GM20431 (cell line): Measurements from ENCODE around the gene RPGRIP1.
"Not testable (repeated sequence)": the region's sequence is repeated elsewhere in the genome, so short reads cannot be mapped to it uniquely, and the experiment has no call there.

ENCODE experiments used
- in situ Hi-C: fragments of 300-500 bp; cut with MseI, MboI; formaldehyde crosslinking; loops from one replicate; pipeline ENCODE4 v1.15.0; 2020; ENCODE audit warnings: low sequenced_read_pairs; ENCODE audit not compliant: unreplicated experiment

RPGRIP1 gene

DNA sequence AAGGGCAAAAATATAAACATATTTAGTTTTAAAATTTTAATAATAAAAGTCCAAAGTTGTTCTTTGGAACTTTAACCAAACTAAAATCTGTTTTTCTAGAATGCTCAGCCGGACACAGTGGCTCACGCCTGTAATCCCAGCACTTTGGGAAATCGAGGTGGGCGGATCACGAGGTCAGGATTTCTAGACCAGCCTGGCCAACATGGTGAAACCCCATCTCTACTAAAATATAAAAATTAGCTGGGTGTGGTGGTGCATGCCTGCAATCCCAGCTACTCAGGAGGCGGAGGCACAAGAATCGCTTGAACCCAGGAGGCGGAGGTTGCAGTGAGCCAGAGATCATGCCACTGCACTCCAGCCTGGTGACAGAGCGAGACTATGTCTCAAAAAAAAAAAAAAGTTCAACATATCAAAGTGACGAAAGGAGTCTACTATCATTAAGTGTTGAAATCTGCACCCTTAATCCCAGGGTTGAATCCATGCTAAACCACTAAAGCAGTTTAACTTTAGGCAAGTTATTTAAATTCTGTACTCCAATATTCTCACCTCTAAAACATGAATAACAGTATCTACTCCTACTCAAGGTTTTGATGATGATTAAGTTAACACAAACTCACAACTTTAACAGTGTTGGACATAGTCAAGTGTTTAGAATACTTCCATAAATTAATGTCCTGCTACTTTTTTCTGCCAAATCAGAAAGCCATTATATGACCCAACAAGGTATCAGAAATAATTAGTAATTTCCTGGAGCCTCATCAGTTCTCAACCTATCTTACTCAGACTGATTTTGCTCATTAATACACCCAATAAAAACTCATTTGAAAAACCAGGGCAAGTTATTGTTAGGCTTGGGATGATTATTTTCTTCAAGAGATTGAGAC, 21.6 kb upstream of the RPGRIP1 start:
- in situ Hi-C loops: no loop called here

DNA sequence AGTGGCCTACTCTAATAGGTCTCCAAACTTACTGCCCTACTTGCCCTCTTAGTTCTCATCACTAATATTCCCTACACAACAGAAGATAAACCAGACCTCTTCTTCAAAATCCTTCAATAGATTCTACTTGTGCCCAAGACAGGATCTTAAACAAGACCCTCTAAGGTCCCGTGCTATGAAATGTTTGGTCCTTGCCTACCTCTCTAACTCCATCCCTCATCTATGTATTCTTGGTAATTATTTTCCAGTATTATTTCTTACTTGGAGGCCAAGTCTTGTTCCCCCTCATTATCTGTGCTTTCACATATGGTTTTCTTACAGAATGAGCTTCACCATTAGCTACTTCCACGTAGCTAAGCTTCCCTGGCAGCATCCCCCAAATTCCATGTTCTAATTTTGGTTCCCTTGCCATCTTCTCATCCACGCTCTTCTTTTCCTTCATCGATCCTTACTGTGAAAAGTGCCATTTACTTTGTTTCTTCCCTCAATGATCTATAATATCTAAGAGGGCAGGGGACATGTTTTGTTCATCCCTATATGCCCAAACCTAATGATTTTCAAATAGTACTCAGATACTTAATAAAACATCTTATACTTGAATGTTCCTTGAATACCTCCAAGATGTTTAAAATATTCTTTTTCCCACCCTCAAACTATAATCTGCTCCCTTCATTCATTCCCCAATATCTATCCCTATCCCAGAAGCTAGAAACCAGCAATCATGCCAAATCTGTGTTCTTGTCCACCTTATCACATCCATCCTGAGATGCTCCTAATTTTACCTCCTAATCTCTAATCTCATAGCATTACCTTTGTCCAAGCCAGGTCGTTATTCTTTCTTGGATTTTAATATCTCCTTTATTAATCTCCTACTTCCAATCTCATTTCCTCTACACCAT, 20.7 kb upstream of the RPGRIP1 start:
- in situ Hi-C loops: no loop called here

DNA sequence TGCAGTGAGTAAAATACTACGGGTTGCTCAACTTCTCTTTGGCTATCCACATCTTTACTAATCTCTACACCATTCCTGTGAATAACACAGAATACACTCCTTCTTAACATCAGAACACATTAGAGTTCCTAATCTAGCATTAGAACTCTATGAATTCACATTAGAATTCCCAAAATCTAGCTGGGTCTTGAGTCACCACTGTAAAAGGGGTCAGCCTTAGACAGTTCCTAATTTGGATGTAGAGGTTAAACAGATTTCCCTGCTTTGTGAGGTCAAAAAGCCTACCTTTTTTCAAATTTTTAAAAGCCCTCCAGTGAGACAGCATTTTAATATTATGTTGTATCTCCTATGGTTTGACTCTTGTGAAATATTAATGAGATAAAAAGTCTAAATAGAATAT, 18.1 kb upstream of the RPGRIP1 start:
- in situ Hi-C loops: no loop called here

DNA sequence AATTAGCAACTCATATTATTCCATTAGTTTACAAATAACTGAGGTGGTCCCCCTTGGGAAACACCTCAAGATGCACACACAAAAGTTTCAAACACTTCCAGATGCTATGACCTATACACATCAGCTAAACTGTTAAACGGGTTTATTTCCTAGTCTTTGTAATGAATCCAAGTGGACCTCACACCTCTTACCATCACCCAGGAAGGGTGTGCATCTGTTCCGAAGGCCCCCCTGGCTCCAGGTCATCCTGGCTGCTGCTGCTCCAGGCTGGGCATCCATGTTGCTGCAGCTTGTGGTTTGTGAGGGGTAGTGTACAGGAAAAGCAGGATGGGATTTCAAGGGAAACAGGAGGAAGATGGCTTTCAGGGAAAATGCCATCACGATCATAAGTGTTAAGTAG, 17.5 kb upstream of the RPGRIP1 start:
- in situ Hi-C loops: no loop called here

DNA sequence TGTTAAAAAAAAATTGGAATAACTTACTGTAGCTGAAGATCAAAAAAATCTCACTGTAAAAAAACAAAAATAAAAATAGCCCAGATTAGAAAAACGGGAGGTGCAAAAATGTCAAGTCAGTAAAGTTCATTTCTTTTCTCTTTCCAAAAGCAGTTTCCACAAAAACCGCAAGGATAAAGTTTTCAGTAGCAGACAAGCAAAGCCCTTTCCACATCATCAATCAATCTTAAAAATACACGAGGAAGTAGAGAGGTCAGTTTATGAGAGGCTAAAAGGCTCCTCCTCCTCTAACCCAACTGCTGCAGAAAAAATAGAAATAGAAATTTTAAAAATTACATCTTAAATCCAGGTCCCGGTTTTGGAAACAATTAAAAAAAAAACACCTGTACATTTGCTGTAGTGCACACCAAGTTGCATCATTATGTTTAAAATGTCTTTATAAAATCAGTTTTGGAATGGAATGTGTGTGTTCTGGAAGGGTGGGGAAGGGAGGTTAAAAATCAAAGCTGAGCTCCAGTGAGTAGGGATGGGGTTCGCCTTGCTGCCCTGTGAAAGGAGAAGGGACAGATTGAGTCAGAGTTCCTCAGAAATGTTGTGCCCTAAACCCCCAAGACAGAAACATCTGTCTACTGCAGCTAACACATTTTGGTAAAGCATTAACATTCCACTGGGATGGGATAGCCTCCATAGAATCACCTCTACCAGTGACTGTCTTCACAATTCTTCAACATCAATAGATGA, 16.4 kb upstream of the RPGRIP1 start:
- in situ Hi-C loops: no loop called here

DNA sequence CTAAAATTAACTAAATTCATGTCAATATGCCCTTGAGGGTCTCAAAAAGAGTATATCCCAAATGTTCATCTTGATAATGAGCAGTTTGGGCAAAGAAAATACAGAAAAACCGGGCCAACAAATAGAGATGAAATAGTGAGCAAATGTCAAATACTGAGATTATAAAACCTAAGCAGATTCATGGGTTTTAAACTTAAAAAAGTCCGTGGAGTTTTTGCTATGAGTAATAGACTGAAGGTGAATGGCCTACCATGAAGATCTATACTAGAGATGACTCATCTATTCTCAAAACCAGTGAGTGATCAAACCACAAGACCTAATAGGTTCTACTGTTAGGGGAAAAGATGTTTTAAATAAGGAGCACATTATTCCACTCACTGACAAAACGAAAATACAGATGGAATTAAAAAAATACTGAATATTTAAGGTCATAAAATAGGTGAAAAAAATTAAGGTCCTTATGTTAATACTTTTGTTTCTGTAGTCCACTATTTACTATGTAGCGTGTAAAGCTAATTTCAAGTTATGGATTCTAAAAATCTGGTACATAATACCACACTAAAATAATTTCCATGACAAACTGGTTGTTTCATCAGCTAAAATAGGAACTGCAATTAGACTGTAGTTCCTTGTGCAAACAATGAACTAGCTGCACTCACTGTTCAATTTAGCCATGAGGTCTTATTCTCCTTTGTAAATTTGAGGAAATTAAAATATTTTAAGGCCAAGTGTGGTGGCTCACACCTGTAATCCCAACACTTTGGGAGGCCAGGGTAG, 15.7 kb upstream of the RPGRIP1 start:
- in situ Hi-C loops: no loop called here

DNA sequence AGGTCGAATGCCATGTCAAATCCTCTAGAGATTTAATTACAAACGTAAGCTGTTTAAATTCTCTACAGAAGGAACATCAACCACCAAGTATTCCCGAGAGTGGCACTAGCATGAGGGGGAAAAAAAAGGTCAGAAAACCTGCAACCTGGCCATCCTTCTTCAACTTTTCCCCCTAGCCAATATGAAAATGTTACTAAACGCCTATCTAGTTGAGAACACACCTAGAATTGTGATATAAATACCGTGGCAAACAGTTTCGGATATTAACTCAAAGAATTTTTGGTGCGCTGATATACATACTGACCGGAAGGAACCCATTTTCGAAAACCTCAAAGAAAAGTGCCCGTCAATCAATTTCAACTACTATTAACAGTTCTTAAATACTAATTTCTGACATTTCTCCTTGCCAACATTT, 12.4 kb upstream of the RPGRIP1 start:
- in situ Hi-C loops: no loop called here

DNA sequence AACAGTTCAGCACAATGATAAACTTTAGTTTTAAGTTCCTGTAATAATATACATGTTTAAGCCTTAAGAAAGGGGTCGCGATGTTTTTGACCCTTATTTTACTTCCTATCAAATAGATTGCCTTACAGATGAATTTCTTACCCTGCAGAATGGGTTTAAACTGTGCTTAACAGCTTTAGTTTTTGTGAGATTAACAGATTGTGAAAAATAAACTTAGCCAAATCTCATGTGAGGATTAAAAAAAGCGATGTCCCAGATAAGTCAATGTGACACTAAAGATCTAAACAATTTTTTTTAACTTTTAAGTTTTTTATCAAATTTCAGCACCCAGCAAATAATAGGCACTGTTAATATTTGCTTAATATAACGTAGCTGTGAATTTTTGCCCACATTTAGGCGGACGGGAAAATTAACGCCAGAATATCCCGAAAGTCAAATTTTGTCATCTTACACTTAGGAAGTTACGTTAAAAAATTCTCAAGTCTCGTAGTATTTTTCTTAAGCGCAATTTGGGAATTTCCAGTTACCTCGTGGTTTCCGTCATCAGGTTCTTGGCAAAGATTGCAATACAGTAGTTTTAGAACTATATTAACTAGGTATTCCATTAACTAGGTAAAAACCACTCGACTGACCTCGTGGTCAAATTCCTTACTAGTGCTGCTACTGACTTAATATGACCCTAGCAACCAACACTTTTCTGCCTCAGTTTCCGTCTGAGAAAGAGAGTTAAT, 11.8 kb upstream of the RPGRIP1 start:
- in situ Hi-C loops: no loop called here

DNA sequence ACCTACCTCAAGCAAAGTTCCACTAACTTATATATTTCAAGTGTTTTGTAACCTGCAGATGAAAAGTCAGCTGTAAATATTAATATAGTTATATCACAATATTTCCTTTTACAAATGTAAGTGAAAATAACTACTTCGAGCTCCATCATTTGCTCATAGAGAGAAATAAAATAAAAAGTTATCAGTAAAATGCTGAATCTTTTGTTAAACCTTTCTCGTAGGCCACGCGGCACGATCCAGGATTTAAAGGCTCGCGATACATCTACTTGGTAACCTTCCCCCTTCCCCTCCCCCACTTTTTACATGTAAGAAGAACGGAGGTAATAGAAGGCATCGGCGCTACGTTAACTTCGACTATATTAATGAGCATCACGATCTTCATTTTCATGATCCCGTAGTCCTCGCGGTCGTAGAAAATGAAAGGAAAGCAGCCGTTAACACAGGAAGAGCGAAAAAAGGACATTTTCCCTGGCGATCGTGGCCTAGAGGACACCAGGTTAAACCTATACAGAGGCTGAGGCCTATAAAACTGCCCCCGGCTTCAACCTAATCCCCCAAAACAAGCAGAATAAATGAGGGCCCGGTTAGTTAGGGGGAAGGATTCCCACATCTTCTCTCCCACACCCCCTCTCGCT, 11.1 kb upstream of the RPGRIP1 start:
- in situ Hi-C loops: no loop called here

DNA sequence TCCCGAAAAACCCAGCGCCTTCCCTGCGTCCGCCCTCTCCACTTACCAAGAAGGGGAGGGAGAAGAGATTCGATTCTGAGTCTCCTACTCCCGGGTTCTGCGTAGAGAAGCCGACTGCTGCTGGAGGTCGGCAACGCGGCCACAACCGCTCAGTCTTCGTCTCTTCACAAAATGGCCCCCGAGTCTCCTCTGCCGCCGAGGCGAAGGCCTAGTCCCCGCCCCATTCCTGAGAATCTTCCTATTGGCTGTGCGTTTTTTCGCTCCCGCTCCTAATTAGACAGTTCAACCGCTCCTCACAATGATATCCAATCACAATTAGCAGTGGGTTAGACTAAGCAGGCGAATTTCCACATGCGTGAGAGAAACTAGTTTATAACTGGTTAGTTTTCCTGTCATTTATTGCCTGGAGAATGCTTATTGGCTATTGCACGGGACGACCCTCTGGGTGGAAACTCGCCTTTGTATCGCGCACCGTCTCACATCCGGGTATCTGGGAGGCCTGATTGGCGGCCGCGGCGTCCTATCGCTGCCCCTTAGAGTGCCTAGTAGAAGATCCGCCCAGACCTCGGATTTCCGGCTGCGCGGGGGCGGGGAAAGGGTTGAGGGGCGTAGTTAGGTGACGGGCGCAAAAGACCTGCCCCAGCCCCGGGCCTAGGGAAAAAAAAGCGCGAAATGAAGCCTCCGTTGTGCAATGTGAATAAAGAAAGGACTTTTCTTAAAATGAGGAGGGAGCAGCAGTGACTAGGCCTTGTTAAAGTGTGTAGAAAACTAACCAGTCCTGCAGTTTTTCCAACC, 10.4 kb upstream of the RPGRIP1 start, which contains the start of gene HNRNPC:
Gene HNRNPC (minus strand): TSS at position 191 of the 795 bp plus-strand sequence. CDS start 35,249 bp downstream, outside the sequence.
- in situ Hi-C loops: no loop called here

DNA sequence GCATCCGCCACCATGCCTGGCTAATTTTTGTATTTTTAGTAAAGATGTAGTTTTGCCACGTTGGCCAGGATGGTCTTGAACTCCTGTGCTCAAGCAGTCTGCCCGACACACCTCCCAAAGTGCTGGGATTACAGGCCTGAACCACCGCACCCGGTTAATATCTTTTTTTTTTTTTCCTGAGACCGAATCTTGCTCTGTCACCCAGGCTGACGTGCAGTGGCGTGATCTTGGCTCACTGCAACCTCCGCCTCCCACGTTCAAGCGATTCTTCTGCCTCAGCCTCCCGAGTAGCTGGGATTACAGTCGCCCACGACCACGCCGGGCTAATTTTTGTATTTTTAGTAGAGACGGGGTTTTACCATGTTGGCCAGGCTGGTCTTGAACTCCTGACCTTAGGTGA, 7.2 kb upstream of the RPGRIP1 start:
- in situ Hi-C loops: not testable (repeated sequence)

DNA sequence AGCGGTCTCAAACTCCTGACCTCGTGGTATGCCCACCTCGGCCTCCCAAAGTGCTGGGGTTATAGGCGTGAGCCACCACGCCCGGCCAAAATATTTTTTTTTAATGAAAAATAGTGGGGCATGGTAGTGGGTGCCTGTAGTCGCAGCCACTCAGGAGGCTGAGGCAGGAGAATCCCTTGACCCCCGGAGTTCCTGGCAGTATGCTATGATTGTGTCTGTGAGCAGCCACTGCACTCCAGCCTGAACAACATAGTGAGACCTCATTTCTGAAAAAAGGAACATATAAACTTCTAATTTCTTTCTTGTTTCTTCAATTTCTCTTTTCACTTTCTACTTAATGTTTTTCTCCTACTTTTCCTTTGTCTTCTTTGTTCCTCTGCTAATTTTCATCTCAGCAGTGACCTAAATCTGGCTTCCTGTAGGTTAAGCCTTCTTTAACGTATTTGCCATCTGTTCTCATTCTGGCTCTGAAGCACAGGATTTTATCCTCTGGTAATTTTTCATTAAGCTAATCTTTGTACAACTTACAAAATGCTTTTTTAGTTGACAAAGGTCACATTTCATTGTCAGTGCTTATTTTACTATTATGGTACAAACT, 4.5 kb upstream of the RPGRIP1 start:
- in situ Hi-C loops: no loop called here

DNA sequence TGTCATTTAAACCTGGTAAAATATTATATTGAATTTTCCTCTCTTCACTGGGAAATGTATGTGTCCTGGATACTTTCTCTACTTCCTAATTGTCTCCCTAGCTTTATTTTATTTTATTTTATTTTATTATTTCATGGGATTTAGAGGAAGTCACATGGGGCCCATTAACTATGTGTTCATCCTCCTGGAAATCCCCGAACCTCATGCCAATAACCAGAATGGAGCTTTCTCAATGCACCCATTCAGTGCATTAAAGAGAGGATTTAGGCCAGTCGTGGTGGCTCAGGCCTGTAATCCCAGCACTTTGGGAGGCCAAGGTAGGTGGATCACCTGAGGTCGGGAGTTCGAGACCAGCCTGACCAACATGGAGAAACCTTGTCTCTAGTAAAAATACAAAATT, 1.3 kb upstream of the RPGRIP1 start:
- in situ Hi-C loops: no loop called here

DNA sequence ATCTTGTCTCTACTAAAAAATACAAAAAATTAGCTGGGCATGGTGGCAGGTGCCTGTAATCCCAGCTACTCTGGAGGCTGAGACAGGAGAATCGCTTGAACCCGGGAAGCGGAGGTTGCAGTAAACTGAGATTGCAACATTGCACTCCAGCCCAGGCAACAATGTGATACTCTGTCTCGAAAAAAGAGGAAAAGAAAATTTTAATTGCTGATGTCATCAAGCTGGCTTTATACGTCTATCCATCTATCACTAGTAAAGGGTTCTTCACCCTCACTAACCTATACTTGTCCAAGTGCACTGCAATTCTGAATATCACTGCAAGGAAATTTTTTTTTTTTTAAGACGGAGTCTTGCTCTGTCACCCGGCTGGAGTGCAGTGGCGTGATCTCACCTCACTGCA, 2.0 kb downstream of the RPGRIP1 start:
- in situ Hi-C loops: not testable (repeated sequence)

DNA sequence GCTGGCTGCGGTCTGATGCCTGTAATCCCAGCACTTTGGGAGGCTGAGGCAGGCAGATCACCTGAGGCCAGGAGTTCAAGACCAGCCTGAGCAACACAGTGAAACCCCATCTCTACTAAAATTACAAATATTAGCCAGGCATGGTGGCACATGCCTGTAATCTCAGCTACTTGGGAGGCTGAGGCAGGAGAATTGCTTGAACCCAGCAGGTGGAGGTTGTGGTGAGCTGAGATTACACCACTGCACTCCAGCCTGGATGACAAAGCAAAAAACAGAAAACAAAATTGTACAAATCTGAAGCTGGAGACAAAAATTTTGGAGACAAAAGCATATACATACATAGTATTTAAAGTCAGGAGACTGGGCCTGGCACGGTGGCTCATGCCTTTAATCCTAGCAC, 6.6 kb downstream of the RPGRIP1 start:
- in situ Hi-C loops: not testable (repeated sequence)

DNA sequence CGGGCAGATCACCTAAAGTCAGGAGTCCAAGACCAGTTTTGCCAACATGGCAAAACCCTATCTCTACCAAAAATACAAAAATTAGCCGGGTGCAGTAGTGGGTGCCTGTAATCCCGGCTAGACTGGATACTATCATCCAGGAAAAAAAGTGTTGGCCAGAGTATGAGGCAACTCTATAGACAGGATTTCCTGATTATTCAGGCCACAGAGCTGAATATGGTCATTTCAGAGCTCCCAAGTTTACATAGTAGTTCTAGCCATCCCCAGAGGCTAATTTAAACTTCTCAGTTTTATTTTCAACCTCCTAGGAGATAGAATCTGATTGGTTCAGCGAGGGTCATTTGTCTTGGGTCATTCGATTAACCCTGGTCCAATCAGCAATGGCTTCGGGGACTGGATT, 7.3 kb downstream of the RPGRIP1 start:
- in situ Hi-C loops: no loop called here

DNA sequence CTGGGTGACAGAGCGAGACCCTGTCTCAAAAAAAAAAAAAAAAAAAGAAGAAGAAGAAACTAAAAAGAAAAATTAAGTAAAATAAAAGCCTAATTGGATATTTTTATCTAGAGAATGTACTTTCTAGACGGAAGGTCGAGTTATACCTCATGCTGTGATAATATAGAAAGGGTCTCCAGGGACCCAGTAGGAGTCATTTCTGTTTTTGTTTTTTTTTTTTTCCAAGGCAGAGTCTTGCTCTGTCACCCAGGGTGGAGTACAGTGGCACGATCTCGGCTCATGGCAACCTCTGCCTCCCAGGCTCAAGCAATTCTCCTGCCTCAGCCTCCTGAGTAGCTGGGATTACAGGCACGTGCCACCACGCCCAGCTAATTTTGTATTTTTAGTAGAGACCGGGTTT, 14.1 kb downstream of the RPGRIP1 start:
- in situ Hi-C loops: not testable (repeated sequence)
